ENCODE results near the gene NEB.

DNA sequence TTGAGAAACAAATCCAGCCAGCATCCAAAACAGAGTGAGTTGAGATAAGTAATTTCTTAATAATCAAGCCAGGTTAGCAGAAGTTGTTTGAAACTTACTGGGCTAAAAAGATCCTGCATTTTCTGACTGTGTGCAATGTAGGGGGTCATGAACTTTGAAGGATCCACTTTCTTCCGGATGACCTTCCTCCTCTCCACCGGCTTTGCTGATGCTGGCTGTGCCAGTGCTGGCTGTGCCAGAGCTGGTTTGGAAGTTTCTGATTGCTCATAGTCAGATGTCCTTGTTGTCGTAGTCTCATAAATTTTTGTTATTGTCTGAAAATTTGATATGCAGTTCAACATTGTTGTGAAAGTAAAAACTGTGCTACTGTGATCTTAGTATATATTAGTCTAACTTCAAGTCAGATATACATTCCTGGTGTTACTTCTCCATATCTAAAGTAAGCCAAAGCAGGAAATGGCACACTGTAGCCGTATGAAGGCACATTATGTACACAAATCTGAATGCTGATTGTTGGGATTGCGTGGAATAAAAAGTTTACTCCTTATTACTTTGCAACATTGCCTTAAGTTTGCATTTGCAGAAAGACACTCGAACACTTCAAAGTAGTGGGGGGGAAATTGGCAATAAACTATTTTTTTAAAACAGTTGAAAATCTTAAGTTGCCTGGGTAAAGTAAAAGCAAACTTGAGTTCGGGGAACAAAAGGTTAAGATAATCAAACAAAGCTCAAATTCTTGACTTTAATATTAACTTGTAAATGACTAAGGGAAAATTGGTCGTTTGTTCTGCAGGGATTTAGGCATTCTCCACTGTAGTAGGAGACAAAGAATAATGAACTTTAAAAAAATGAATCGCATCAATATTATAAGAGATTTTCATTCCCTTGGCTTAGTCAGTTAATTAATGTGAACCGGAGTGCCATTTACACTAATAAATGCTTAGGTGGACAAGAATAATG lies 6.4 kb downstream of the NEB start:
- TF ChIP-seq FOXM1 (IDR thresholded peaks at IDR 0.05; ENCODE audit: borderline replicate concordance, low read depth): no peak
- no peak for TF ChIP-seq EP300 (IDR thresholded peaks at IDR 0.05; ENCODE audit: borderline replicate concordance)
- no peak for TF ChIP-seq YY1 (IDR thresholded peaks at IDR 0.05; ENCODE audit: low read depth)
- TF ChIP-seq CREB1 (IDR thresholded peaks at IDR 0.05; ENCODE audit: low read depth): no peak
- TF ChIP-seq RAD21 (IDR thresholded peaks at IDR 0.05; ENCODE audit: low read depth): no peak
- no peak for TF ChIP-seq TCF12 (IDR thresholded peaks at IDR 0.05; ENCODE audit: low read depth)
- TF ChIP-seq EGR1 (IDR thresholded peaks at IDR 0.05): no peak
- TF ChIP-seq, protein P1, sequence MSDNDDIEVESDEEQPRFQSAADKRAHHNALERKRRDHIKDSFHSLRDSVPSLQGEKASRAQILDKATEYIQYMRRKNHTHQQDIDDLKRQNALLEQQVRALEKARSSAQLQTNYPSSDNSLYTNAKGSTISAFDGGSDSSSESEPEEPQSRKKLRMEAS (IDR thresholded peaks at IDR 0.05): no peak
- TF ChIP-seq, protein P2, sequence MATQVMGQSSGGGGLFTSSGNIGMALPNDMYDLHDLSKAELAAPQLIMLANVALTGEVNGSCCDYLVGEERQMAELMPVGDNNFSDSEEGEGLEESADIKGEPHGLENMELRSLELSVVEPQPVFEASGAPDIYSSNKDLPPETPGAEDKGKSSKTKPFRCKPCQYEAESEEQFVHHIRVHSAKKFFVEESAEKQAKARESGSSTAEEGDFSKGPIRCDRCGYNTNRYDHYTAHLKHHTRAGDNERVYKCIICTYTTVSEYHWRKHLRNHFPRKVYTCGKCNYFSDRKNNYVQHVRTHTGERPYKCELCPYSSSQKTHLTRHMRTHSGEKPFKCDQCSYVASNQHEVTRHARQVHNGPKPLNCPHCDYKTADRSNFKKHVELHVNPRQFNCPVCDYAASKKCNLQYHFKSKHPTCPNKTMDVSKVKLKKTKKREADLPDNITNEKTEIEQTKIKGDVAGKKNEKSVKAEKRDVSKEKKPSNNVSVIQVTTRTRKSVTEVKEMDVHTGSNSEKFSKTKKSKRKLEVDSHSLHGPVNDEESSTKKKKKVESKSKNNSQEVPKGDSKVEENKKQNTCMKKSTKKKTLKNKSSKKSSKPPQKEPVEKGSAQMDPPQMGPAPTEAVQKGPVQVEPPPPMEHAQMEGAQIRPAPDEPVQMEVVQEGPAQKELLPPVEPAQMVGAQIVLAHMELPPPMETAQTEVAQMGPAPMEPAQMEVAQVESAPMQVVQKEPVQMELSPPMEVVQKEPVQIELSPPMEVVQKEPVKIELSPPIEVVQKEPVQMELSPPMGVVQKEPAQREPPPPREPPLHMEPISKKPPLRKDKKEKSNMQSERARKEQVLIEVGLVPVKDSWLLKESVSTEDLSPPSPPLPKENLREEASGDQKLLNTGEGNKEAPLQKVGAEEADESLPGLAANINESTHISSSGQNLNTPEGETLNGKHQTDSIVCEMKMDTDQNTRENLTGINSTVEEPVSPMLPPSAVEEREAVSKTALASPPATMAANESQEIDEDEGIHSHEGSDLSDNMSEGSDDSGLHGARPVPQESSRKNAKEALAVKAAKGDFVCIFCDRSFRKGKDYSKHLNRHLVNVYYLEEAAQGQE (IDR thresholded peaks at IDR 0.05; ENCODE audit: low read depth): no peak
- no peak for TF ChIP-seq TAF1 (IDR thresholded peaks at IDR 0.05; ENCODE audit: low read depth)
- TF ChIP-seq TEAD4 (IDR thresholded peaks at IDR 0.05): no peak
- no peak for TF ChIP-seq CEBPB (IDR thresholded peaks at IDR 0.05)
- no peak for TF ChIP-seq NFIC (IDR thresholded peaks at IDR 0.05)
- no peak for TF ChIP-seq ZBTB7A (IDR thresholded peaks at IDR 0.05; ENCODE audit: low read depth)

All from Ishikawa (cell line).